GM18526 (cell line): ENCODE measurements around the gene MEGF8.

Experiments
- POLR2A ChIP-seq: IDR thresholded peaks from 3 replicates; pipeline ENCODE4 v1.6.1; 2011; ENCODE audit not compliant: insufficient read length; ENCODE audit errors: extremely low read depth

MEGF8 gene

DNA sequence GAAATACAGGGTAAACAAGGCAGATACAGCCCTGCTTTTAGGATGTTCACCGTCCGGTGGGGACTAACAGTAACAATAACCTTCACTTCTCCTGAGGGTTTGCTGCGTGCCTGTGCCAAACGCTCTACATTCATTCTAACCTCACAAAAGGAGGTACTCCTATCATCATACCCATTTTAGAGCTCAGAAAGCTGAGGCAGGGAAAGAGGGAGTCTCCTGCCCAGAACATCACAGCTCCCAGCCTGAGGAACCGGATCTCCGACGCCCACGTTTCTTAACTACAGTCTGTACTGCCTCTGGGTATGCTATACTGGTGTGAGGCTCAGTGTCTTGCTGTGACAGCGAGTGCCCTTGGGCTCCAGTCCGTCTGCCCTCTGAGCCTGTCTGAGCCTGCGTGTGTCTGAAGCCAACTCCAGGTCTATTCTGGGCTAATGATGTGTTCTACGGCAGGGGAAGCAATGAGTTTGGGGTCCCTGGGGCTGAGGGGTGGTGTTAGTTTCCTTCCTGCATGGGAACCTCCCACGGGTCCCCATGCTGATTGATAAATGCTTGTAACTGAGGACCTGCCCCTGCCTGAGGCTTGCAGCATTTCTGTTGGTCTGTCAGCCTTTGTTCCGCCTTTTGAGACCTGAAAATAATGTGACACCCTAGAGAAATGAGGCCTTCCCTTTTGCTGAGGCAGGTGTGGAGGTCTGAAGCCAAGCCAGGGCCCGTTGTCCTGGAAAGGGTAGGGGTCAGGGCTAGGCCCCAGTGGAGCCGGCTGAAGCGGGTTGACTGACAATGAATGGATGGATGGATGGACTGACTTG is 96.9 kb downstream of the MEGF8 start:
- no peak for TF ChIP-seq POLR2A

DNA sequence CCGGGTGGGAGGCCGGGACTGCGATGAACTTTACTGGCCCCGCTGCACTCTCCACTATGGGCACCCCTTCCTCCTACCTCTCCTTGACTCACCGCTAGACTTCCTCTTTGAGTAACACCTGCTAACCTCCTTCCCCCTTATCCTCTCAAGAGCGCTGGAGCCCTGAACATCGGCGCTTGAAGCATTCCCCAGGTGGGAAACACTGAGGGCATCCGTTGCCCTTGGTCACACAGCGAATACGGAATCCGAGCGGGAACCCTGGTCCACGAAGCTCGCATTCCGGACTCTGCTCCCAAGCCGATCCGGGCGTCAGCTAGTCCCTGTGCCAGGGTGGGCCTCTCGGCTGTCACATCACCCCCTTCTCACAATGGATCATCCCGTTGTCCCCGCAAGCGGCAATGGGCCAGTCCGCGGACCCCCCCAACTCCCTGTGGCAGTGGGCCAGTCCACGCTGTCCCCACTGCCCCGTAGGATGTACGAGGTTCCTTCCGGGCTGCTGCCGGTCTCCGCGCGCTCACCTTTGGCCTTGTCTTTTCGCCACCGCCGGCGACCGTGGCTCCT is 97.5 kb downstream of the MEGF8 start:
- no peak for TF ChIP-seq POLR2A

DNA sequence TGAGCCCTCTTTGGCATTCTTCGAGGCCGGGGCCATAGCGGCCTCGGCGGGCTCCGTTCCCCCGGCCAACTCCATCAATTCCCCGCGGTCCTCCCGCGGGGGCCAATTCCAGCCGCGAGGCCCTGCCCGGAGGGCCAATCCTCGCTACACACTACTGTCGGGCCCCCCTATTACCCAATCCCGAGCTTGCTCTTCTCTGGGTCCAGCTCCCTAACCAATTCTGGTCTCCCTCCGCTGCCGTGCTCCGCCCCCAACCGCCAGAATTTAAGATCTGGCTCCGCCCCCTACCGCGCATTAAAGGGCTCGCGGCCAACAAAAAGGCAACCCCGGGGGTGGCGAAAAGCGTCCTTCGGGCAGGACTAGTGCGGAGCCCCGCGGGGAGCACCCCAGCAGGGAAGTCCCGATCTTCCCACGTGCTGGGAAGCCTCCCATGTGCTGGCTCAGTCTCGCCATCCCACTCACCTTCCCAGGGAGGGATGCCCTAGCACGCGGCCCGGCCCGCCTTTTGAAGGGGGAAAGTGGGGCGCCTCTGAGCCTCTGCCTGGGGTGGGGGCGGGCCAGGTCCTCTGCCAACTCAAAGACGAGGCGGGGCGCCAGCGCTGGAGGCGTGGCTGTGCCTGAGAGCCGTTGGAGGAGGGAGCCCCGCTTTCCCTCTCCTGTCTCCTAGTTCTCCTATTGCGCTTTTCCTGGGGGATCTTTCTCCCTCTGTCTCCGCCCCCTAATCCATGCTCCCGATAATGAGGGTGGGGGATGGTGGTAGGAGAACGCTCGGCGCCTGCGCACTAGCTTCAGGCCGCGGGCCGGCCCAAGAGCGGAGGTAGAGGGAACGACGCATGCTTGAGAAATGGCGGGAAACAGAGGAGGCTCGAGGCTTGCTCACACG is 98.3 kb downstream of the MEGF8 start:
- peak; percentile 43 for TF ChIP-seq POLR2A

DNA sequence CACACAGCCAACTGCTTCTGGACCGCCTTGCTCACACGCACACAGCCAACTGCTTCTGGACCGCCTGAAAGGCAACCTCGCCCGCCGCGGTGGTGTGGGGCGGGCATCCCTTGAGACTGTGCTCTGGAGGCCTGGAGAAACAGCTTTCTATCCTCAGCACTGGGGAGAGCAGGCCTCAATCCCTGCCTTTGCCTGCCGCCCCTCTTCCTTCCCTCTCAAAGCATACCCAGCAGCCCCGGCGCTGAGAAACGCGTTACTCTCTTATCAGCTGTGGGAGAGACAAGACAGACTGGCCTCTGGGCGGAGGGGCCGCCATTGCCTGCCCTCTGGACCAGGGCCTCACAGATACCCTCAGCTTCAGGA is 98.9 kb downstream of the MEGF8 start:
- no peak for TF ChIP-seq POLR2A

DNA sequence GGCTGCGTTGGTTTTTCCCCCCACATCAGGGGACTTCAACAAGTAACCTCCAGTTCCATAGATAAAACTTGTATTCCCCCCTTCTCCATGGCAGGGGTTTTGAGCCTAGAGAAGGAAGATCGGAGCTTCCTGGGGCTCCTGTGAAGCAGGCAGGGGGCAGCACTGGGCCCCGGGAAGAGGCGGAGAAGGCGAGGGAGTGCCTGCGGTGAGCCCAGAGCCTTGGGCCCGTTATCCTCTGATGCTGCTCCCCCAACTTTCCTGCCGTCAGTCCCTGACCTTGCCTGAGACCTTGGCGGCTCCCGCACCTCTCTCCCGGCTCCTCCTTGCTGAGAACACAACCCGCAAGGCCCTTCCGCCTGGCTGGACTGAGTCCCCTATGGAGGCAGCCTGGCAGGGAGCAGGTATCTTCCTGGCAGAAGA is 99.3 kb downstream of the MEGF8 start:
- TF ChIP-seq POLR2A, result no peak

DNA sequence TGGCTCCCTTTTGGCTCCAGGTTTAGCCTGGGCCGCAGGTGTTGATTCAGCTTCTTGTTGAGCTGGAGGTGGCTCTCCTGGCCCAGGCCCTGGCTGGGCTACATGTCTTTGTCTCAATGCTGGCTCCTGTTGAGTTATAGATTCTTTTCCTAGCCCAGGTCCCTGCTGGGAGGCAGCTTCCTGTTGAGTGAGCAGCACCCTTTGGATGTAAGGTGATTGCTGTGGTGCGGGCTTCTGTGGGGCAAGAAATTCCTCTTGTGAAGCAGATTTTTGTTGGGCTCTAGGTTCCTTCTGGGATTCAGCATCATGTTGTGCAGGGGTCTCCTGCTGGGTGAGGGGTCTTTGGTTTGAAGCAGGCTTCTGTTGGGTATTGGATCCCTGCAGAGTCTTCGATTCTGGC is 101.2 kb downstream of the MEGF8 start:
- no peak for TF ChIP-seq POLR2A

DNA sequence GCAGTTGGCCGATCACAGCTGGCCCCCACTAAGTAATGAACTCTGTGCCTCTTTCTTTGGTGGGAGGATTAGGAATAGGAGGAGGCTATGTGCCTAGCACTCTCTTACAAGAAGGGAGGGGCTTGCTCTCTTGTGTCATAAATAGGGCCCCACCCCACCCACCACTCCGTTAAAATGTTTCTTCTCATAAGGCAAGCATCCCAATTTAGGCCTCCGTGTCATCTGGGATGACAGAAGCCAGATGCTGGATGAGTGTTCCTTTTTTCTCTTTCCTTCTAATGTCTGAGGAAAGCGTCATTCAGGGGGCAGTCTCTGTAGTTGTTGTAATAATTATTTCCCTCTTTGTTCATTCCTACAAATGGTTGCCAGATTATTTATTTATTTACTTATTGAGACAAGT is 101.9 kb downstream of the MEGF8 start, which contains the start of gene LIPE:
LIPE (minus strand) TSS at position 76 of the 400 bp plus-strand sequence. CDS start 239 bp downstream, outside the sequence.
- no peak for TF ChIP-seq POLR2A
